Measurements from ENCODE around the gene CD5L.

CD5L gene

GRCh38 chr1:157831968-157832626 lies 9.5 kb downstream of the CD5L start:
- 0 out of 2 replicates have a peak, but pooled peaks have one; percentile 16 for TF ChIP-seq GABPA (IDR thresholded peaks at IDR 0.05; ENCODE audit: low read depth)
- TF ChIP-seq SPI1 (IDR thresholded peaks at IDR 0.05; ENCODE audit: borderline replicate concordance, low read depth): no peak
- TF ChIP-seq POLR2AphosphoS5 (IDR thresholded peaks at IDR 0.05; ENCODE audit: low read depth): peak; percentile 56; the same call in 1 of the 2 replicates
- no peak for TF ChIP-seq REST (IDR thresholded peaks at IDR 0.05; ENCODE audit: insufficient replicate concordance, low read depth)
- TF ChIP-seq, protein P1, sequence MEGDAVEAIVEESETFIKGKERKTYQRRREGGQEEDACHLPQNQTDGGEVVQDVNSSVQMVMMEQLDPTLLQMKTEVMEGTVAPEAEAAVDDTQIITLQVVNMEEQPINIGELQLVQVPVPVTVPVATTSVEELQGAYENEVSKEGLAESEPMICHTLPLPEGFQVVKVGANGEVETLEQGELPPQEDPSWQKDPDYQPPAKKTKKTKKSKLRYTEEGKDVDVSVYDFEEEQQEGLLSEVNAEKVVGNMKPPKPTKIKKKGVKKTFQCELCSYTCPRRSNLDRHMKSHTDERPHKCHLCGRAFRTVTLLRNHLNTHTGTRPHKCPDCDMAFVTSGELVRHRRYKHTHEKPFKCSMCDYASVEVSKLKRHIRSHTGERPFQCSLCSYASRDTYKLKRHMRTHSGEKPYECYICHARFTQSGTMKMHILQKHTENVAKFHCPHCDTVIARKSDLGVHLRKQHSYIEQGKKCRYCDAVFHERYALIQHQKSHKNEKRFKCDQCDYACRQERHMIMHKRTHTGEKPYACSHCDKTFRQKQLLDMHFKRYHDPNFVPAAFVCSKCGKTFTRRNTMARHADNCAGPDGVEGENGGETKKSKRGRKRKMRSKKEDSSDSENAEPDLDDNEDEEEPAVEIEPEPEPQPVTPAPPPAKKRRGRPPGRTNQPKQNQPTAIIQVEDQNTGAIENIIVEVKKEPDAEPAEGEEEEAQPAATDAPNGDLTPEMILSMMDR (IDR thresholded peaks at IDR 0.05; ENCODE audit: insufficient read depth, low read length): no peak
- peak; percentile 59 to 80 for DNase-seq (ENCODE audit: low read depth in 1 of 2, low spot score in 1 of 2)
- H3K4me3 ChIP-seq (replicated peaks; ENCODE audit: insufficient read depth, low read length): no peak overlapping the region; the same call in 1 of the 2 replicates
- peak overlapping the region; percentile 31 for H3K27ac ChIP-seq (replicated peaks)
- no peaks in the 10 kb centered on the region for H3K27me3 ChIP-seq (ENCODE audit: insufficient read depth, poor library complexity, severe bottlenecking)

- no peak for TF ChIP-seq SPI1 (IDR thresholded peaks at IDR 0.05; ENCODE audit: borderline replicate concordance, low read depth)
- TF ChIP-seq POLR2AphosphoS5 (IDR thresholded peaks at IDR 0.05; ENCODE audit: low read depth): no peak
- TF ChIP-seq, protein P1 (IDR thresholded peaks at IDR 0.05; ENCODE audit: insufficient read depth, low read length): no peak
- TF ChIP-seq REST (IDR thresholded peaks at IDR 0.05; ENCODE audit: insufficient replicate concordance, low read depth): no peak
- TF ChIP-seq GABPA (IDR thresholded peaks at IDR 0.05; ENCODE audit: low read depth): no peak
- no peak for DNase-seq (ENCODE audit: low read depth in 1 of 2, low spot score in 1 of 2)
- no peak overlapping the region for H3K27ac ChIP-seq (replicated peaks)
- H3K4me3 ChIP-seq (replicated peaks; ENCODE audit: insufficient read depth, low read length): no peak overlapping the region
- H3K27me3 ChIP-seq (ENCODE audit: insufficient read depth, poor library complexity, severe bottlenecking): no peaks in the 10 kb centered on the region
These were observed 10.7 kb downstream of the CD5L start for GRCh38 chr1:157830887-157831286.

DNA sequence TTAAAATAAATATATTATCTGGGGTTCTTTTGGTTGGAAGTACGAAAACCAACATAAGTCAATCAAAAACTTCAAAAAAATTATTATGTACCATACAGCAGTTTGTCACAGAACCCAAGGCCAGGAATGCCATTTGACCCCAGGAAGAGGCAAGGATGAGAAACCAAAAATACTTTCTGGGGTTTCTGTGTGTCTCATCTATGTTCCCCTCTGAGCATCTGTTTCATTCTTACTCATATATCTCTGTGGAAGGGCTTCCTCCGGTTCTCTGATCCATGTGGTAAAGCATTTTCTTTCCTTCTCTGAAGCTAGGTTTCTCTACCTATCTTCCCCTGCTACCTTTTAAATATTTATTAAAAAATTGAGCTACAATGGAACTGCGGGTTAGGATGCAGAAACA lies 11.9 kb downstream of the CD5L start:
- H3K27ac ChIP-seq (replicated peaks): no peak overlapping the region
- H3K4me3 ChIP-seq (replicated peaks; ENCODE audit: insufficient read depth, low read length): no peak overlapping the region
- TF ChIP-seq, protein P1 (IDR thresholded peaks at IDR 0.05; ENCODE audit: insufficient read depth, low read length): no peak
- no peak for TF ChIP-seq REST (IDR thresholded peaks at IDR 0.05; ENCODE audit: insufficient replicate concordance, low read depth)
- no peak for TF ChIP-seq POLR2AphosphoS5 (IDR thresholded peaks at IDR 0.05; ENCODE audit: low read depth)
- TF ChIP-seq SPI1 (IDR thresholded peaks at IDR 0.05; ENCODE audit: borderline replicate concordance, low read depth): no peak
- TF ChIP-seq GABPA (IDR thresholded peaks at IDR 0.05; ENCODE audit: low read depth): no peak
- no peak for DNase-seq (ENCODE audit: low read depth in 1 of 2, low spot score in 1 of 2)
- H3K27me3 ChIP-seq (ENCODE audit: insufficient read depth, poor library complexity, severe bottlenecking): no peaks in the 10 kb centered on the region
